GM19397 (cell line): ENCODE measurements around the gene FAM131B.
A peak's percentile ranks its signal among the peaks of the same experiment; 100 is the strongest.

Source experiments
- ATAC-seq: cut with Tn5 transposase; IDR thresholded peaks from one replicate; pipeline ENCODE4 v1.9.1; 2021; ENCODE audit warnings: mild to moderate bottlenecking, moderate library complexity; ENCODE audit not compliant: unreplicated experiment

FAM131B gene

GRCh38 chr7:143383642-143383957 lies 21.1 kb upstream of the FAM131B start:
- no peak for ATAC-seq

DNA sequence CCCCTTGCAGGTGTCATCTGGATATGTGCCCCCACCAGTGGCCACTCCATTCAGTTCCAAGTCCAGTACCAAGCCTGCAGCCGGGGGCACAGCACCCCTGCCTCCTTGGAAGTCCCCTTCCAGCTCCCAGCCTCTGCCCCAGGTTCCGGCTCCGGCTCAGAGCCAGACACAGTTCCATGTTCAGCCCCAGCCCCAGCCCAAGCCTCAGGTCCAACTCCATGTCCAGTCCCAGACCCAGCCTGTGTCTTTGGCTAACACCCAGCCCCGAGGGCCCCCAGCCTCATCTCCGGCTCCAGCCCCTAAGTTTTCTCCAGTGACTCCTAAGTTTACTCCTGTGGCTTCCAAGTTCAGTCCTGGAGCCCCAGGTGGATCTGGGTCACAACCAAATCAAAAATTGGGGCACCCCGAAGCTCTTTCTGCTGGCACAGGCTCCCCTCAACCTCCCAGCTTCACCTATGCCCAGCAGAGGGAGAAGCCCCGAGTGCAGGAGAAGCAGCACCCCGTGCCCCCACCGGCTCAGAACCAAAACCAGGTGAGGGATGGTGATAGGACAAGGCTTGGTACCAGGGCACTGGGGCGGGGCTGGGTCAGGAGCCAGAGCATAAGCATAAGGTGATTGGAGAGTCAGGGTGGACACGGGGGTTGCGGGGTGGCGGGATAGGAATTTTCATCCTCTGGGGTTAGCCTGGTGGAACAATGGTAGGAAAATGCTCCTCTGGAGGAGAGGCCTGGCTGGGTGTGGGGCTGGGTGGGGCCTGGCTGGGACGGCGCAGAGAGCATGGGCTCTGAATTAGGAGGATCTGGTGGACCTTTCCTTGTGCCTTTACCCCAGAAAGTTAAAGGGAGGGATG lies 20.5 kb upstream of the FAM131B start:
- no peak for ATAC-seq

DNA sequence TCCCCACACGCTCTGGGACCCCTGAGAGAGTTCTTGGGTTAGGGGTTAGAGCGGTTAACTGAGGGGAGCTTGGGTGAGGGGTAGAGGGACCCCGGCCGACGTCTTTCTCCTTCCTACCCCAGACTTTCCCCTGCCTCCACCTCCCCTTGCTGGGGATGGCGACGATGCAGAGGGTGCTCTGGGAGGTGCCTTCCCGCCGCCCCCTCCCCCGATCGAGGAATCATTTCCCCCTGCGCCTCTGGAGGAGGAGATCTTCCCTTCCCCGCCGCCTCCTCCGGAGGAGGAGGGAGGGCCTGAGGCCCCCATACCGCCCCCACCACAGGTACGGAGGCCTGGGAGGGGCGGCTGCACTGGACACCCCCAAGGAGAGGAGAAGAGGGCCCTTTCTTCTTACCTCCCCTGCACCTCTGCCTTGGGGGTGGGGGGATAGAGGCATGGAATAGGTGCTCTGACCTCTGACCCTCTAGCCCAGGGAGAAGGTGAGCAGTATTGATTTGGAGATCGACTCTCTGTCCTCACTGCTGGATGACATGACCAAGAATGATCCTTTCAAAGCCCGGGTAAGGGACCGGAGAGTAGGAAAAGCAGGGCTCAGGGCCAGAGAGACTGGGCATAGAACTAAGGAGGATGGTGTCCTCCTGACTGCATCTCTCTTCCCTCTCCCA lies 19.7 kb upstream of the FAM131B start:
- ATAC-seq = no peak

DNA sequence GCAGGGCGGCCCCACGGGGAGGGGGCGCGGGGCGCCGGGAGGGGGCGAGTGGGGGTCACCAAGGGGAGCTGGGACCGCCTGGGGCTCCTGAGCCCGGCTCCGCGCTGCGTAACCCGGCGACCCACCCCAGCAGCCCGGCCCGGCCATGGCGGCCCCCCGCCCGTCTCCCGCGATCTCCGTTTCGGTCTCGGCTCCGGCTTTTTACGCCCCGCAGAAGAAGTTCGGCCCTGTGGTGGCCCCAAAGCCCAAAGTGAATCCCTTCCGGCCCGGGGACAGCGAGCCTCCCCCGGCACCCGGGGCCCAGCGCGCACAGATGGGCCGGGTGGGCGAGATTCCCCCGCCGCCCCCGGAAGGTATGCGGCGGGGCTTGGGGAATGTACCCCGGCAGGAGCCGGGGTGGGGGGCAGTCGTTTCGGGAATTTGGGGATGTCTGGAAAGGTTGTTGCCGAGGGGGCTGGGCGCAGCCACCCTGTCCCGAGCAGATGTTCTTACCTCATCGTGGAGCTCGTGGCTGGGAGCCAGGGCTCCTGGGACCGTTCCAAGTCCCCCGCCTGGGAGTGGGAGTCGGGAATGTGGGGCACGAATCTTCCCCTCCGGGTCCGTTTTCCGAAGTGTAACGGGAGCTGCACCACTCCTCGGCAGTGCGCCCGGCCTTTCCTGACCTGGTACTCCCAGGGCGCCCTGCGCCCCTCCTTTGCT lies 19.1 kb upstream of the FAM131B start:
- ATAC-seq = peak; percentile 16

DNA sequence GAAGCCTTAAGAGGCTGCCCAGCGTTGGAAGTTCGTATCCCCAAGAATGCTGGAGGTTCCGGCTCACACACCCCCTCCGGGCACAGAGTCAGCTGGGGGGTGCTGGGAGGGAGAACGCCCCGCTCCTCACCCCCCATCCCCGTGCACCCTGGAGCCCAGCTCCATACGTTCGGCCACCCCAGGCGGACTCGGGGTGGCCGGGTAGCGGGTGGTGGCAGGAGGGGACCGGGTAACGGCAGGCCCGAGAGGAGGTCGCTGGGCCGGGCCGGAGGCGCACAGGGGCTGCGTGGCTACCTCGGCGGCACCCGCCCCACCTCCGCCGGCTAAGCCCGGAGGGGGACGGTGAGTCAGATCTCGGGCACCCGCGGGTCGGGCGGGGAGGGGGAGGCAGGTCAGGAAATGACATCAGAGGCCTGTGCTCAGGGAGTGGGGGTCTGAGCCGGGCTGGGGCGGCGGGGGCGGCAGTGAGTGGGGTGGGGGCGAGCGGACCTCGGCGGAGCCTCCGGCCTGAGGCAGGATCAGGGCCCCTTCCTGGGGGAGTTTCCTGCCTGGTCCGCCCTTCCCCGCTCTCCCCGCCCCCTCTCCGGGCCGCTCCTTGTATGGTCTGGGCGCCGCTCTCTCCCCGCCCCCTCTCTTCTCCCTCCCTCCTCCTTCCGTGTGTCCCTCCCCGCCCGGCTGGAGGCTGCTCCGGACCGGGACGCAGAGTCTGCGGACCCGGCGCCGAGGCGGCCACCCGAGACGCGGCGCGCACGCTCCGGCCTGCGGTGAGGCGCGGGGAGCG lies 18.3 kb upstream of the FAM131B start, which contains the start of gene ZYX:
Gene ZYX (plus strand): TSS at position 700 of the 781 bp plus-strand sequence. CDS start 227 bp downstream, outside the sequence.
- ATAC-seq = peak; percentile 81

GRCh38 chr7:143380260-143380645 lies 17.7 kb upstream of the FAM131B start:
- peak; percentile 45 for ATAC-seq

DNA sequence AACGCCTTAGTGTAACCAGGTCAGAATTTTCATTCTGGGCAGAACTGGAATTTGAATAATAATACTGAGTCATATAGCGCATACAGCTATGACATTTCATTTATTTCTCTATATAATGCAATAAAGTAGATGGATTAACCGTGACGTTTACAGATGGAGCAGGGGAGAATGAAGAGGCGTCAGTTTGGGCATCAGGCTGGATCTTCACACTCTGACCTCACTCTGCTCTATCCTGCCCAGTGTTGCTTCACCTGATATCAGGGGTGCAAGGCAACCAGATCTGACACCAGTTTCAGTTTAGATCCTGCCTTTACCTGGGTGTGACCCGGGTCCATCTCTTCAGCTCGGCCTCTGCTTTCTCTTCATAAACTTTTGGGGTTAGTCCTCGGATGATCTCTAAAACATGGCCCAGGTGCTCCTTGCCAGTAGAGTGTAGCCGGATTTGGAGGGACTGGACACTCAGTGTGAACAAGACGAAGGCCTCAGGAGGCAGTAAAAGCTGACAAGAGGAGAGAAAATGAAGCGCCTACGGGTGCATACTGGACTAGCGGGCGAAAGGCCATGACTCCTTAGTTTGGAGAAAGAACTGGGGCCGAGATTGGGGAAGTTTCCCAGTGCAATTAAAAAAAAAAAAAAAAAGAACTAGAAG lies 17.2 kb upstream of the FAM131B start:
- no peak for ATAC-seq

DNA sequence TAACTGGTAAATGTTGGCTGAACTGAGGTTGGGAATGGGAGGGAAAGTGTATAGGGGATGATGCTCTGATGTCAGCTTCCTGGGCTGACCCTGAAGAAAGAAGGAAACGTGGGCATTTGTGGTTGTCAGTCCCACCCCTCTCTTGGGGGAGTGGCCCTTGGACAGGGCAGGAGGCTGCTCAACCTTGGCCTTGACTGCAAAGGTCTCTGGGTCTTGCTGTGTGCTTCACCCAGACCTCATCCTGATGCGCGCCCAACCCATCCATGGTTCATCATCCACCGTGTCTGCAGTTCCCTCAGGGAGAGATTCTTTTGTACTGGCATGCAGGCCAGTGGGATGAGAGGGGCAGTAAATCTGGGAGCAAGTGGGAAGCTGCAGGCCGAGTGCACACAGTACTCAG lies 13.9 kb upstream of the FAM131B start:
- no peak for ATAC-seq

GRCh38 chr7:143375298-143376034 lies 13.0 kb upstream of the FAM131B start:
- ATAC-seq = no peak

DNA sequence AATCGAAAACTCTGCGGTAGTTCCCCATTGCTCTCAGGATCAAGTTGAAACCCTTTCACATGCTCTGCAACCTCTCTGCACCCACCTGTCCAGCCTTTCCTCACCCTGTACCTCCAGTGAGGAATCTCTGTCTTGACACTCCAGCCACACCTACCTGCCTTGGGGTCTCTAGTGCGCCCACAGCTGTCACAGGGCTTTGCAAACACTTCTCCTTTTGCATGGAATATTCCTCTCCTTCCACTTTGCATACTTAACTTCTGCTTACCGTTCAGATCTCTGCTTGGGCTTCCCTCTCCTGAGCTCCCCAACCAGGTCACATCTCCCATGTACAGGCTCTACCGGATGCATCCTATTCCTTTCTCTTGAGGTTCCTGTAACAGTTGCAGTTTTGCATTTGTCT lies 12.0 kb upstream of the FAM131B start:
- no peak for ATAC-seq

DNA sequence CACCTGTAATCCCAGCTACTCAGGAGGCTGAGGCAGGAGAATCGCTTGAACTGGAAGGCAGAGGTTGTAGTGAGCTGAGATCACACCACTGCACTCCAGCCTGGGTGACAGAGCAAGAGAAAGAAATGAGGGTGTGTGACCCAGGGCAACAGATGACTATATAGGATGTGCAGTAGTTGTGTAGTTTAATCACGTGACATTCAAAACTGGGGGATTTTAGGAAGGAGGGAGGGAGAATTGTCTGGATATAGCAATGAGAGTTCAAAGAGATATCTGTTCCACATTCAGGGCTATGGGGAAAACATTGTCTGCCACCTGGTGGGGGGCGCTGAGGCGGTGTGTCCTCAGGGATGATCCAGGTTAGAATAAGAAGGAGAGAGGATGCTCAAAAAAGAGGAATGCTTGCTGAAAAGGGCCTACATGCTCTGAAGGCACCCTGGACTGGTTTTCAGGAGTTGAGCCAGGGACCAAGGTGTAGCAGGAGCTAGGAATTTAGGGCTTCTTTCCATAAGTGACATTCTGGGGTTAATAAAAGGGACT lies 10.8 kb upstream of the FAM131B start:
- no peak for ATAC-seq

GRCh38 chr7:143372070-143372469 lies 9.6 kb upstream of the FAM131B start:
- no peak for ATAC-seq

GRCh38 chr7:143369678-143370651 lies 7.5 kb upstream of the FAM131B start:
- no peak for ATAC-seq

- no peak for ATAC-seq
These were observed 5.9 kb upstream of the FAM131B start for GRCh38 chr7:143368387-143368786.

GRCh38 chr7:143367972-143368371 lies 5.5 kb upstream of the FAM131B start:
- no peak for ATAC-seq

GRCh38 chr7:143363016-143363937 lies 764 bp upstream of the FAM131B start:
- ATAC-seq = no peak

- ATAC-seq = no peak
These were observed 872 bp downstream of the FAM131B start for GRCh38 chr7:143361552-143362130.
